Type B pancreatic cell (in vitro differentiated cells): ENCODE results near the gene PDGFD. TPM values are rescaled to one million over a fixed set of nuclear protein-coding genes. Genes with fewer than 3 reads are reported as not detected.

ENCODE experiments used
- DNase-seq: peaks from one replicate; pipeline ENCODE4 v3.0.0; 2021; ENCODE audit warnings: mixed read lengths; ENCODE audit not compliant: unreplicated experiment; ENCODE audit errors: extremely low spot score
- H3K27ac Mint-ChIP-seq: 2 replicates; pipeline ENCODE4 v1.8.0; 2021; ENCODE audit warnings: mild to moderate bottlenecking, mixed read lengths
- H3K27me3 Mint-ChIP-seq: 2 replicates; pipeline ENCODE4 v1.8.0; 2021; ENCODE audit warnings: mixed read lengths
- H3K36me3 Mint-ChIP-seq: 2 replicates; pipeline ENCODE4 v1.8.0; 2021; ENCODE audit warnings: mixed read lengths
- H3K4me1 Mint-ChIP-seq: one replicate; pipeline ENCODE4 v1.8.0; 2021; ENCODE audit warnings: mixed read lengths; ENCODE audit not compliant: unreplicated experiment
- H3K4me3 Mint-ChIP-seq: 2 replicates; pipeline ENCODE4 v1.8.0; 2021; ENCODE audit warnings: mild to moderate bottlenecking, mixed read lengths
- H3K9me3 Mint-ChIP-seq: 2 replicates; pipeline ENCODE4 v1.8.0; 2021; ENCODE audit warnings: mixed read lengths
- total RNA-seq: library from RNA; stranded (reverse); gene quantifications from 2 replicates; pipeline ENCODE4 v1.2.1, GENCODE V29; 2021; ENCODE audit warnings: low replicate concordance
- TF ChIP-seq, protein P1 (sequence below): fragments of 200-600 bp; sonication (generic); conservative IDR thresholded peaks from 2 replicates; pipeline ENCODE4 v1.5.0; 2021; ENCODE audit warnings: antibody characterized with exemption, mild to moderate bottlenecking

PDGFD gene
- total RNA-seq, 1 donor from 2014 or later, result 17.8 TPM

- H3K9me3 Mint-ChIP-seq, result no peaks in the 10 kb centered on the region
- DNase-seq, result no peak
- H3K27ac Mint-ChIP-seq, result no peak overlapping the region
- peaks cover 21% of the 10 kb centered on the region for H3K4me1 Mint-ChIP-seq
- peaks cover 12% of the 10 kb centered on the region for H3K36me3 Mint-ChIP-seq
- H3K4me3 Mint-ChIP-seq, result no peak overlapping the region
- TF ChIP-seq, protein P1, sequence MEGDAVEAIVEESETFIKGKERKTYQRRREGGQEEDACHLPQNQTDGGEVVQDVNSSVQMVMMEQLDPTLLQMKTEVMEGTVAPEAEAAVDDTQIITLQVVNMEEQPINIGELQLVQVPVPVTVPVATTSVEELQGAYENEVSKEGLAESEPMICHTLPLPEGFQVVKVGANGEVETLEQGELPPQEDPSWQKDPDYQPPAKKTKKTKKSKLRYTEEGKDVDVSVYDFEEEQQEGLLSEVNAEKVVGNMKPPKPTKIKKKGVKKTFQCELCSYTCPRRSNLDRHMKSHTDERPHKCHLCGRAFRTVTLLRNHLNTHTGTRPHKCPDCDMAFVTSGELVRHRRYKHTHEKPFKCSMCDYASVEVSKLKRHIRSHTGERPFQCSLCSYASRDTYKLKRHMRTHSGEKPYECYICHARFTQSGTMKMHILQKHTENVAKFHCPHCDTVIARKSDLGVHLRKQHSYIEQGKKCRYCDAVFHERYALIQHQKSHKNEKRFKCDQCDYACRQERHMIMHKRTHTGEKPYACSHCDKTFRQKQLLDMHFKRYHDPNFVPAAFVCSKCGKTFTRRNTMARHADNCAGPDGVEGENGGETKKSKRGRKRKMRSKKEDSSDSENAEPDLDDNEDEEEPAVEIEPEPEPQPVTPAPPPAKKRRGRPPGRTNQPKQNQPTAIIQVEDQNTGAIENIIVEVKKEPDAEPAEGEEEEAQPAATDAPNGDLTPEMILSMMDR, result peak; percentile 46
- H3K27me3 Mint-ChIP-seq, result no peaks in the 10 kb centered on the region
Observed at GRCh38 chr11:103927535-103927934, 236.4 kb downstream of the PDGFD start.

DNA sequence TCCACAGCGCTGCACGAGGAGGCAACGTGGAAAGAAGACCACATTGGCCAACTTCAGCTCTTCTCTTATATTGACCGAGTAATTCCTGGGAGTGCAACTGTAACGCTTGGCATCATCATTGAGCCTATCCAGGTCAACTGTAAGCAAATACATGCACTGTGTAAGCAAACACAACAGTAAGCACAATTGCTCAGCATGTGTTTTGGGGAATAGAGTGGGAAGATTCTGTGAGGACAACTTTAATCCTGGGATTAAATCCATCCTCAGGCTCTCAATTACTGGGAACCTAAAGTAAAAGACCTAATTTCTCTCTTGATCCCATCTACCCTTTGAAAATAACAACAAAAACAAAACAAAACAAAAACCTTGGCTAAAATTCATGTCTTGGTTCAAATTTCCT, 237.0 kb downstream of the PDGFD start:
- H3K27ac Mint-ChIP-seq, result no peak overlapping the region
- H3K4me1 Mint-ChIP-seq, result peaks cover 25% of the 10 kb centered on the region
- H3K4me3 Mint-ChIP-seq, result no peak overlapping the region
- TF ChIP-seq, protein P1, result no peak
- no peaks in the 10 kb centered on the region for H3K9me3 Mint-ChIP-seq
- no peaks in the 10 kb centered on the region for H3K27me3 Mint-ChIP-seq
- H3K36me3 Mint-ChIP-seq, result peaks cover 12% of the 10 kb centered on the region
- no peak for DNase-seq

DNA sequence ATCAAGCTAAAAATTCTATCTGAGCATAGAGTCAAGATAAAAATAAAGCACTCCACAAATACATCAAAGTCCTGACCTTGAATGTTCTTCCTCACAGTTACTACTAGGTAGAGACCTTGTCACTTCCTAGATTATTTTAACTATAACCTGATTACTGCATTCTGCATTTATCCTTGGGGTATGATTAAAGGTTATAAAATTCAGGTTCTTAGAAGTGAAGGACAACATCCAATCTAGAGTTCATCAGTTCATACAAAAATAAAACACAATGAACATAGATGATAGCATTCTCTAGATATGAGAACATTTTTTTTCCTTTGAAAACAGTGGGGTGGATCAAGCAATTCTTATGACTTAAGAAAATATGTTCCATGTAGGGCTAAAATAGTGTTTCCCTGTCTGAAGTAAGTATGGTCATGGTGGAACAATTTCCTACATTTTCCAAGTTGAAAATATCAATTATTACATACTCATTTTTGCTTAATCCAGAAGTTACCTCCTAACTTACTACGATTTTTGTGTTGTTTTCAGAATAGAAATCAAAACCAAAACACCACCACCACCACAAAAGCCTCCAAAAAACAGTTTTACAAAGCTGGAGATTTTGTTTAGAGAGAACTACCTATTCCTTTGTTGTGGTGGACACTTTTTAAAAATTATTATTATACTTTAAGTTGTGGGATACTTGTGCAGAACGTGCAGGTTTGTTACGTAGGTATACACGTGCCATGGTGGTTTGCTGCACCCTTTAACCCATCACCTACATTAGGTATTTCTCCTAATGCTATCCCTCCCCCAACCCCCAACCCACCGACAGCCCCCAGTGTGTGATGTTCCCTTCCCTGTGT, 239.6 kb downstream of the PDGFD start:
- TF ChIP-seq, protein P1, result no peak
- H3K4me3 Mint-ChIP-seq, result peak overlapping the region; percentile 52
- H3K27ac Mint-ChIP-seq, result peak overlapping the region; percentile 80
- peaks cover 12% of the 10 kb centered on the region for H3K36me3 Mint-ChIP-seq
- DNase-seq, result no peak
- H3K4me1 Mint-ChIP-seq, result peaks cover 27% of the 10 kb centered on the region
- H3K9me3 Mint-ChIP-seq, result no peaks in the 10 kb centered on the region
- no peaks in the 10 kb centered on the region for H3K27me3 Mint-ChIP-seq

- Mint-ChIP-seq H3K27me3 (no peaks in the 10 kb centered on the region), H3K9me3 (no peaks in the 10 kb centered on the region), H3K4me3 (peak overlapping the region; percentile 52), H3K4me1 (peaks cover 22% of the 10 kb centered on the region), H3K27ac (peak overlapping the region; percentile 63), H3K36me3 (peaks cover 12% of the 10 kb centered on the region)
- no peak for DNase-seq
- TF ChIP-seq, protein P1, result no peak
Observed at GRCh38 chr11:103923451-103923931, 240.5 kb downstream of the PDGFD start.

- Mint-ChIP-seq H3K9me3 (no peaks in the 10 kb centered on the region), H3K4me3 (no peak overlapping the region), H3K4me1 (peaks cover 27% of the 10 kb centered on the region), H3K27ac (peak overlapping the region; percentile 32), H3K36me3 (peaks cover 12% of the 10 kb centered on the region), H3K27me3 (no peaks in the 10 kb centered on the region)
- DNase-seq, result no peak
- TF ChIP-seq, protein P1, result no peak
Observed at GRCh38 chr11:103920933-103921332, 243.0 kb downstream of the PDGFD start.
